GM23338 (cell line): Measurements from ENCODE around the gene GIGYF2.

Experiments used
- CREB1 ChIP-seq: fragments of 250-450 bp; sonication (Bioruptor Pico); IDR thresholded peaks from 2 replicates; pipeline ENCODE4 v1.5.0; 2020; ENCODE audit warnings: low read depth, mild to moderate bottlenecking, moderate library complexity
- CTCF ChIP-seq, 2 experiments: fragments of 200-600 bp in 1 of 2; sonication (generic) in 1 of 2; conservative IDR thresholded peaks; 2 replicates each; pipeline versions ENCODE4 v1.5.1 to v1.6.1; 2016 to 2017; ENCODE audit warnings: antibody characterized with exemption in 2 of 2, low read depth in 2 of 2, mild to moderate bottlenecking in 2 of 2, moderate library complexity in 1 of 2
- EZH2 ChIP-seq: fragments of 200-600 bp; sonication (generic); IDR thresholded peaks from one replicate; pipeline ENCODE4 v1.8.0; 2017; ENCODE audit warnings: antibody characterized with exemption, mild to moderate bottlenecking, low read depth; ENCODE audit not compliant: unreplicated experiment
- EZH2phosphoT487 ChIP-seq: fragments of 200-600 bp; sonication (generic); IDR thresholded peaks from one replicate; pipeline ENCODE4 v1.8.1; 2018; ENCODE audit warnings: antibody characterized with exemption; ENCODE audit not compliant: unreplicated experiment
- JUNB ChIP-seq: IDR thresholded peaks from one replicate; pipeline ENCODE4 v1.6.1; 2016; ENCODE audit warnings: antibody characterized with exemption; ENCODE audit not compliant: unreplicated experiment
- NANOG ChIP-seq: IDR thresholded peaks from 2 replicates; pipeline ENCODE4 v1.6.1; 2016; ENCODE audit warnings: antibody characterized with exemption, borderline replicate concordance
- POLR2AphosphoS5 ChIP-seq: IDR thresholded peaks from 2 replicates; pipeline ENCODE4 v1.6.1; 2016; ENCODE audit warnings: antibody characterized with exemption, low read depth
- ZNF114 ChIP-seq: fragments of 250-450 bp; sonication (Bioruptor Pico); IDR thresholded peaks from 2 replicates; pipeline ENCODE4 v1.5.0; 2020; ENCODE audit warnings: mild to moderate bottlenecking, moderate library complexity
- ZNF331 ChIP-seq: fragments of 250-450 bp; sonication (Bioruptor Pico); IDR thresholded peaks from 2 replicates; pipeline ENCODE4 v1.5.0; 2020; ENCODE audit warnings: low read depth, mild to moderate bottlenecking, moderate library complexity
- TF ChIP-seq, protein P1 (sequence below): IDR thresholded peaks from one replicate; pipeline ENCODE4 v1.6.1; 2018; ENCODE audit warnings: antibody characterized with exemption; ENCODE audit not compliant: unreplicated experiment

- TF ChIP-seq CTCF (conservative IDR thresholded peaks at IDR 0.05; ENCODE audit: low read depth in 2 of 2) (no peak), EZH2phosphoT487 (no peak), EZH2 (no peak), POLR2AphosphoS5 (no peak), ZNF114 (CRISPR knock-in tag) (no peak), ZNF331 (no peak), JUNB (no peak), CREB1 (CRISPR knock-in tag) (no peak), NANOG (no peak)
- TF ChIP-seq, protein P1, sequence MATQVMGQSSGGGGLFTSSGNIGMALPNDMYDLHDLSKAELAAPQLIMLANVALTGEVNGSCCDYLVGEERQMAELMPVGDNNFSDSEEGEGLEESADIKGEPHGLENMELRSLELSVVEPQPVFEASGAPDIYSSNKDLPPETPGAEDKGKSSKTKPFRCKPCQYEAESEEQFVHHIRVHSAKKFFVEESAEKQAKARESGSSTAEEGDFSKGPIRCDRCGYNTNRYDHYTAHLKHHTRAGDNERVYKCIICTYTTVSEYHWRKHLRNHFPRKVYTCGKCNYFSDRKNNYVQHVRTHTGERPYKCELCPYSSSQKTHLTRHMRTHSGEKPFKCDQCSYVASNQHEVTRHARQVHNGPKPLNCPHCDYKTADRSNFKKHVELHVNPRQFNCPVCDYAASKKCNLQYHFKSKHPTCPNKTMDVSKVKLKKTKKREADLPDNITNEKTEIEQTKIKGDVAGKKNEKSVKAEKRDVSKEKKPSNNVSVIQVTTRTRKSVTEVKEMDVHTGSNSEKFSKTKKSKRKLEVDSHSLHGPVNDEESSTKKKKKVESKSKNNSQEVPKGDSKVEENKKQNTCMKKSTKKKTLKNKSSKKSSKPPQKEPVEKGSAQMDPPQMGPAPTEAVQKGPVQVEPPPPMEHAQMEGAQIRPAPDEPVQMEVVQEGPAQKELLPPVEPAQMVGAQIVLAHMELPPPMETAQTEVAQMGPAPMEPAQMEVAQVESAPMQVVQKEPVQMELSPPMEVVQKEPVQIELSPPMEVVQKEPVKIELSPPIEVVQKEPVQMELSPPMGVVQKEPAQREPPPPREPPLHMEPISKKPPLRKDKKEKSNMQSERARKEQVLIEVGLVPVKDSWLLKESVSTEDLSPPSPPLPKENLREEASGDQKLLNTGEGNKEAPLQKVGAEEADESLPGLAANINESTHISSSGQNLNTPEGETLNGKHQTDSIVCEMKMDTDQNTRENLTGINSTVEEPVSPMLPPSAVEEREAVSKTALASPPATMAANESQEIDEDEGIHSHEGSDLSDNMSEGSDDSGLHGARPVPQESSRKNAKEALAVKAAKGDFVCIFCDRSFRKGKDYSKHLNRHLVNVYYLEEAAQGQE, result no peak
These were observed 113.3 kb downstream of the GIGYF2 start for GRCh38 chr2:232810444-232810843.
